Measurements from ENCODE around the gene RIPOR3. TPM values are rescaled to one million over a fixed set of nuclear protein-coding genes. Genes with fewer than 3 reads are reported as not detected.
"Not testable (repeated sequence)": the region's sequence is repeated elsewhere in the genome, so short reads cannot be mapped to it uniquely, and the experiment has no call there.

The RIPOR3 gene
- total RNA-seq, 2 donors from 2014 or later, result 2.1 TPM; not detected in 1

GRCh38 chr20:50708845-50709635 lies 17.7 kb upstream of the RIPOR3 start:
- Mint-ChIP-seq H3K27ac (no peak overlapping the region), H3K4me1 (peaks cover 3% of the 10 kb centered on the region), H3K4me3 (no peak overlapping the region), H3K36me3 (ENCODE audit: low read depth) (peaks cover 3% of the 10 kb centered on the region), H3K27me3 (peaks cover 60% of the 10 kb centered on the region)
- no peak for DNase-seq
- no peak for ATAC-seq
- H3K9me3 ChIP-seq (ENCODE audit: control insufficient read depth, low read length, poor library complexity, severe bottlenecking), result no peaks in the 10 kb centered on the region

- H3K4me3 Mint-ChIP-seq, result no peak overlapping the region
- no peaks in the 10 kb centered on the region for H3K9me3 ChIP-seq (ENCODE audit: control insufficient read depth, low read length, poor library complexity, severe bottlenecking)
- DNase-seq (no peak), ATAC-seq (no peak)
- no peaks in the 10 kb centered on the region for H3K4me1 Mint-ChIP-seq
- no peak overlapping the region for H3K27ac Mint-ChIP-seq
- peaks cover 43% of the 10 kb centered on the region for H3K27me3 Mint-ChIP-seq
- H3K36me3 Mint-ChIP-seq (ENCODE audit: low read depth), result peaks cover 4% of the 10 kb centered on the region
Observed at GRCh38 chr20:50704971-50705370, 13.6 kb upstream of the RIPOR3 start.

GRCh38 chr20:50704514-50704913 lies 13.2 kb upstream of the RIPOR3 start:
- Mint-ChIP-seq H3K4me3 (no peak overlapping the region), H3K4me1 (no peaks in the 10 kb centered on the region), H3K27me3 (peaks cover 47% of the 10 kb centered on the region), H3K36me3 (ENCODE audit: low read depth) (peaks cover 4% of the 10 kb centered on the region), H3K27ac (no peak overlapping the region)
- no peaks in the 10 kb centered on the region for H3K9me3 ChIP-seq (ENCODE audit: control insufficient read depth, low read length, poor library complexity, severe bottlenecking)
- ATAC-seq (no peak), DNase-seq (no peak)

DNA sequence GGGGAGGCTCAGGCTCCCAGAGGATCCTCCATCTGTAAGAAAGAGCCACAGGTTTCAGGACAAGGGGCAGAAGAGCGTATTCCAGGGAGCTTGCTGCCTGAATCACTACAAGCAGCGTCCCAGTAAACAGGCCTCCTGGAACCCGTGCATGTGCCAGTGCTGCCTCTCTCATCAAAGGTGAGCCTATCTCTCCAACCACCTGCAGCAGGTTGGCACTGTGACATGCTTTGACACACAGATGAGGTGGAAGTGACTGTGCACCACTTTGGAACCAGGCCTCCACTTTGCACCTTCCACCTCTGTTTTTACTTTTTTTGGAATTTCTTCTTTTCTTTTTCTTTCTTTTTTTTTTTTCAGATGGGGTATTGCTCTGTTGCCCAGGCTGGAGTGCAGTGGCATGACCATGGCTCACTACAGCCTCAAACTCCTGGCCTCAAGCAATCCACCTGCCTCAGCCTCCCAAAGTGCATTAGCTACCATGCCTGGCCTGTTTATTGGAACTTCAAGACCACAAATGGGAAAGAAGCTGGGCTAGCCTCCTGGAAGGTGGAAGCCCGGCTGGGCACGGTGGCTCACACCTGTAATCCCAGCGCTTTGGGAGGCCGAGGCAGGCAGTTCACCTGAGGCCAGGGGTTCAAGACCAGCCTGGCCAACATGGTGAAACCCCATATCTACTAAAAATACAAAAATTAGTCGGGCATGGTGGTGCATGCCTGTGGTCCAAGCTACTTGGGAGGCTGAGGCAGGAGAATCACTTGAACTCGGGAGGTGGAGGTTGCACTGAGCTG lies 12.5 kb upstream of the RIPOR3 start:
- not testable (repeated sequence) for H3K36me3 Mint-ChIP-seq (ENCODE audit: low read depth); H3K4me1 Mint-ChIP-seq; H3K4me3 Mint-ChIP-seq; ATAC-seq; DNase-seq; H3K9me3 ChIP-seq (ENCODE audit: control insufficient read depth, low read length, poor library complexity, severe bottlenecking); H3K27ac Mint-ChIP-seq
- peaks cover 50% of the 10 kb centered on the region for H3K27me3 Mint-ChIP-seq

GRCh38 chr20:50701041-50701963 lies 10.0 kb upstream of the RIPOR3 start:
- Mint-ChIP-seq H3K36me3 (ENCODE audit: low read depth) (peaks cover 5% of the 10 kb centered on the region), H3K27ac (no peak overlapping the region), H3K4me1 (no peaks in the 10 kb centered on the region)

DNA sequence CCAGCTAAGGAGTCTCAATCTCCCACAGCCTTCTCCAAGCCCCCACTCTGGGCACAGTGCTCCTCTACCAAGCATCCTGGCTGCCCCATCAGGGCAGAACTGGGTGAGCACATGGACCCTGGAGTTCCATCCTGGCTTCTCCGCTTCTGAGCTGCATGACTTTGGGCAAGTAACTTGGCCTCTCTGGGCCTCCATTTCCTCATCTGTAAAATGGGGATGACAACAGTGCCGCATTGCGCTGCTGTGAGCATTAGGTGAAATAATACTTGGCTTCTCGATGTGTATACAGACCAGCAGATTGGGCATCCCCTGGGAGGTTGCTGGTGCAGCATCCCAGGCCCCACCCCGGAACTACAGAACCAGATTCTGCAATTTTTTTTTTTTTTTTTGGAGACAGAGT lies 8.3 kb upstream of the RIPOR3 start:
- no peaks in the 10 kb centered on the region for H3K9me3 ChIP-seq (ENCODE audit: control insufficient read depth, low read length, poor library complexity, severe bottlenecking)
- DNase-seq, result no peak
- Mint-ChIP-seq H3K4me1 (no peaks in the 10 kb centered on the region), H3K36me3 (ENCODE audit: low read depth) (peaks cover 5% of the 10 kb centered on the region), H3K27me3 (peaks cover 44% of the 10 kb centered on the region), H3K4me3 (no peak overlapping the region), H3K27ac (no peak overlapping the region)
- ATAC-seq, result no peak

More at GRCh38 chr20:50701041-50701963, 10.0 kb upstream of the RIPOR3 start:
- peaks cover 50% of the 10 kb centered on the region for H3K27me3 Mint-ChIP-seq
- DNase-seq, result no peak
- H3K4me3 Mint-ChIP-seq, result no peak overlapping the region
- ATAC-seq, result no peak
- H3K9me3 ChIP-seq (ENCODE audit: control insufficient read depth, low read length, poor library complexity, severe bottlenecking), result no peaks in the 10 kb centered on the region

DNA sequence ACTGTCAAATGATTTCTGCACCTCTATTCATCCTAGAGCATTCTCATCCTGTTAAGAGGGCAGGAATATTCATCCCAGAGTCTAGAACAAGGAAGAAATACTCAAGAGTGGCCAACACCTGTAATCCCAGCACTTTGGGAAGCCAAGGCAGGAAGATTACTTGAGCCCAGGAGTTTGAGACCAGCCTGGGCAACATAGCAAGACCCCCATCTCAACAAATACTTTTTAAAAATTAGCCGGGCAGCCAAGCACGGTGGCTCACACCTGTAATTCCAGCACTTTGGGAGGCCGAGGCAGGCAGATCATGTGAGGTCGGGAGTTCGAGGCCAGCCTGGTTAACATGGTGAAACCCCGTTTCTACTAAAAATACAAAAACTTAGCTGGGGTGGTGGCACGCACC lies 6.9 kb upstream of the RIPOR3 start:
- not testable (repeated sequence) for ATAC-seq; H3K4me1 Mint-ChIP-seq; H3K9me3 ChIP-seq (ENCODE audit: control insufficient read depth, low read length, poor library complexity, severe bottlenecking); H3K36me3 Mint-ChIP-seq (ENCODE audit: low read depth); H3K27ac Mint-ChIP-seq; H3K4me3 Mint-ChIP-seq; DNase-seq
- H3K27me3 Mint-ChIP-seq, result peaks cover 38% of the 10 kb centered on the region

DNA sequence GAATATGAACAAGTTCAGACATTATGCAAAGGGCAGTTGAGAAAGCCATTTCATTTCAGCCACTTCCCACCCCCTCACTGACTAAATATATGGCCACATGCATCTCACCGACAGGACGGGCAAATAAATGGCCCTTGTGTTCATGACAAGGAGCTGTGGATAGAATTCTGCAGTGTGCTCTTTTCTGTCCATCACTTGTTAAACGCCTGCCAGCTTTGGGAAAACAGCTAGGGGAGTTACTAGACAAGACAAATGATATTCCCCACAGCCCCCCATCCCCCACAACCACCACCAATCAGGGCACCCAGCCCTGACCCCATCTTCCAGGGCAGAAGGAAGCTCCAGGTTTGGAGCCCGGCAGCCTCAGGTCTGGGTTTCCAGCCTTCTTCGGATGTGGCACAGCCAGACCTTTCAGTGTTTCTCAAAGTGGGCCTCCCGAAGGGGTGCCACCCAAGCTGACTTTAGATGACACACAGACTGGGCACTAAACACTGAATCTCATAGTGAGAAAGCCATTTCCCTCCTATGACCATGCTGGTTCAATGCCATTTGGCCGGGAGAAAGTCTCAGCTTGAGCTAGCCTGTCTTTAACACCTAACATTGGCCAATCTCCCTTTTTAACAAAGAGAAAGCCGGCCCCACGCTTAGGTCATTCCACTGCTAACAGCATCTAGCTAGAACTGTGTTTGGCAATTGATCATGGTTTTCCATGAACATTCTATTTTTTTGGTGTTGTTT lies 4.0 kb upstream of the RIPOR3 start:
- DNase-seq, result no peak
- H3K27ac Mint-ChIP-seq, result no peak overlapping the region
- no peak for ATAC-seq
- H3K4me1 Mint-ChIP-seq, result peaks cover 10% of the 10 kb centered on the region
- no peak overlapping the region for H3K4me3 Mint-ChIP-seq
- no peaks in the 10 kb centered on the region for H3K9me3 ChIP-seq (ENCODE audit: control insufficient read depth, low read length, poor library complexity, severe bottlenecking)
- peaks cover 50% of the 10 kb centered on the region for H3K27me3 Mint-ChIP-seq
- peaks cover 4% of the 10 kb centered on the region for H3K36me3 Mint-ChIP-seq (ENCODE audit: low read depth)

- Mint-ChIP-seq H3K27me3 (peaks cover 52% of the 10 kb centered on the region), H3K4me1 (peaks cover 10% of the 10 kb centered on the region), H3K36me3 (ENCODE audit: low read depth) (peaks cover 6% of the 10 kb centered on the region), H3K4me3 (no peak overlapping the region), H3K27ac (no peak overlapping the region)
- no peak for DNase-seq
- no peak for ATAC-seq
- H3K9me3 ChIP-seq (ENCODE audit: control insufficient read depth, low read length, poor library complexity, severe bottlenecking), result no peaks in the 10 kb centered on the region
Observed at GRCh38 chr20:50694379-50695134, 3.2 kb upstream of the RIPOR3 start.

DNA sequence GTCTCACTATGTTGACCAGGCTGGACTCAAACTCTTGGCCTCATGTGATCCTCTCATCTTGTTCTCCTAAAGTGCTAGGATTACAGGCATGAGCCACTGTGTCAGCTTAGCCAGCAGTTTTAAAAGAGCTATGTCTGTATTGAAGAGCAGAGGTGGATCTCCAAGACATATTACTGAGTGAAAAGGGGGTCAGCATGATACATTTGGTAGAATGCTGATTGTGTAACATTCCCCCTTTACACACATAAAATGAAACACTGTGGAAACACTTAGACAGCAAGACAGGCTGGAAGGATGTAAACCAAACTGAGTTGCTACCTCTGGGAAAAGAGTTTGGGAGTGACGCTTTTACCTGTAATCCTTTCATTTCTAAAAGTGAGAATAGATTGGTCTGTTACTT lies 1.7 kb upstream of the RIPOR3 start:
- peaks cover 5% of the 10 kb centered on the region for H3K36me3 Mint-ChIP-seq (ENCODE audit: low read depth)
- no peak overlapping the region for H3K27ac Mint-ChIP-seq
- peaks cover 50% of the 10 kb centered on the region for H3K27me3 Mint-ChIP-seq
- H3K4me3 Mint-ChIP-seq, result no peak overlapping the region
- H3K4me1 Mint-ChIP-seq, result peaks cover 10% of the 10 kb centered on the region
- no peaks in the 10 kb centered on the region for H3K9me3 ChIP-seq (ENCODE audit: control insufficient read depth, low read length, poor library complexity, severe bottlenecking)
- ATAC-seq (no peak), DNase-seq (no peak)

DNA sequence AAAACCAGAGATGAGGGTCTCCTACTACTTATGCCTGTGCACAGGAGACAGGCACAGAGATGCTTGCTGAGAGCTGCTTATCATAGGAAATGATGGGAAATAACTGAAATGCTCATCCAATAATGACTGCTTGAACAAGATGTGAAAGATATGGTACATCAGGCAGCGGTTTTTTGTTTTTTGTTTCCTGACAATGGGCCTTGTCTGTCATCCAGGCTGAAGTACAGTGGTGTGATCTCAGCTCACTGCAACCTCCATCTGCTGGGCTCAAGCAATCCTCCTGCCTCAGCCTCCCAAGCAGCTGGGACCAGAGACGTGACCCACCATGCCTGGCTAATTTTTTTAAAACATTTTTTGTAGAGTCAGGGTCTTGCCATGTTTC lies 1.2 kb upstream of the RIPOR3 start:
- Mint-ChIP-seq H3K27ac (no peak overlapping the region), H3K36me3 (ENCODE audit: low read depth) (peaks cover 4% of the 10 kb centered on the region), H3K4me1 (peaks cover 10% of the 10 kb centered on the region), H3K4me3 (no peak overlapping the region), H3K27me3 (peaks cover 47% of the 10 kb centered on the region)
- no peaks in the 10 kb centered on the region for H3K9me3 ChIP-seq (ENCODE audit: control insufficient read depth, low read length, poor library complexity, severe bottlenecking)
- ATAC-seq (no peak), DNase-seq (no peak)

All from T-helper 17 cell (primary cell).